GM04503 (cell line): ENCODE measurements around the gene CNTN4.

Source experiments
- DNase-seq: peaks from one replicate; pipeline ENCODE4 v3.0.0-alpha.2; 2012; ENCODE audit warnings: low read depth

Gene CNTN4

DNA sequence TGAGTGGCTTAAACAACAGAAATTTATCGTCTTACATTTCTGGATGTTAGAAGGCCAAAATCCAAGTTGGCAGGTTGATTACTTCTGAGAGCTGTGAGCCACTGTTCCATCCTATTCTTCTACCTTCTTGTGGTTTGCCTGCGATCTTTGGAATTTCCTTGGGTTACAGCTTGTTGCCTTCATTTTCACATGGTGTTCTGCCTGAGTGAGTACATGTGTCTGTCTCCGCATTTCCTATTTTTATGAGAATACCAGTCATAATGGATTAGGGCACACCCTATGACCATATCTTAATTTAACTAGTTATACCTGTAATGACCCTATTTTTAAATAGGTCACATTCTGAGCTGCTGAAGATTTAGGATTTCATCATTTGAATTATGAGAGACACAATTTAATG, 294.3 kb downstream of the CNTN4 start:
- no peak for DNase-seq

DNA sequence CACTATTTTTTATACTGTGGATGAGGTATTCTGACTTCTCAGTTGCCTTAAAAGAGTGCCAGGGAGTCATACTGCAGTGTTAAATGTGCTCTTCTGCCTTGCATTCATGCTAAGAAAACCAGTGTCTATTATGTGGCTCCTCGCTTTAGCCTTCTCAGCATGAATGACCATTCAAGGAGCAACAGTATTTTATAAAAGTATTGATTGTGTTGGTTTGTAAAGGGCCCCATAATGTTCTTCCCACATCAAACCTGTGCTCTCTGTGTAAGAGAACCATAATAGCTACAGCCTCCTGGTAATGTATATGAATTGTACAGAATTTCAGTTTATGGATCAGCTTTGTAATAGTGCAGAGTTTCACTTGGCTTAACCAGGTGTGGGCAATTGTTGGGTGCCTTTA, 316.4 kb downstream of the CNTN4 start:
- no peak for DNase-seq

DNA sequence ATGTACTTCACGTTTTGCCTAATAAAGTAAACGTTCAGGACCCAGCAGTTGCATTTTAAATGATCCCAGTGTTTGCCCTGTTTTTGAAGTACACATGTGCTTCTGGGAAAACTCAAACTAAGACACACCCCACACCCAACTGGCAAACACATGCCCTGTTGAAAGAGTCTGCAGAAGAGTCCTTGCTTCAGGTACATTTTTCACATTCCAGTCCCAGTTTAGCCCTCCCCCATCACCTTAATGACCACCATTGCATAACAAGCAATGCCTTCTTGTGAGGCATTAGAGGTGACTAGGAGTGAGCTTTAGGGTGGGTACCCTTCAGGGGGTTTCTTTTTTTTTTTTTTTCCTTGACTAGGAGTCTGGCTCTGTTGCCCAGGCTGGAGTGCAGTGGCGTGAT, 322.3 kb downstream of the CNTN4 start:
- DNase-seq = no peak

DNA sequence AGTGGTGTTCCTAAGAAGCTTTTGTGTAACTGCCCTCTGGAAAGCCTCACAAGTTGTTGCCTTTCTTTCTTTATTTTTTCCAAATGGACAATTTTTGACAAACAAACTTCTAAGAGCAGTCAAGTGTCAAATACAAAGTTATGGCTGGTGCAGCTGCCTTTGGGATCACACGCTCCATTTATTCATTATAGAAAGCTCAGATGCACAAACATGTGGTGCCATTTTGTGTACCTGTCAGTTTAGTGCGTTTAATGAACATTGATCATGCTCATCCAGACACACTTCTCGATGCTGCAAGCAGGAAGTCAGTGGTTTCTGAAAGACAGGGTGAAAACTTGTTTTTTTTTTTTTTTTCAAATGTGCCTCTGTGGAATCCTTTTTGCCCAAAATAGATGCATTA, 324.5 kb downstream of the CNTN4 start:
- DNase-seq = no peak

DNA sequence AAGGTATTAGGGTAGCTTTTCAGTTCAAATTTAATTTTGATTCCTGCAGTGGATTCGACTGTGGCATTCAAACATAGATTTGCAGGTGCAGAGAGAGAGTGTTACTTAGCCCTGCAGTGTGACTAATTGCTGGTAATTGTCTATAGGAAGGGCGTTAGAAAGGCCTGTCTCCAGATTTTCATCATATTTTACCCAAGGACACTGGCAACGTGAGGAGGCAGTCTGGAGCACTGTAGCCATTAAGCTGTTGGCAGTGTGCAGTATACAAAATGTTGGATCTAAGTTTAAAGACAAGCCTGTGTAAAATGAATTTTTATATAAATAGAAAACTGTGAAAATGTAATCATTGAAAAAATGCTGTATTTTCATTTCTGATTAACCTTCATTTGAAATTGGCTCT, 342.9 kb downstream of the CNTN4 start:
- DNase-seq = no peak

DNA sequence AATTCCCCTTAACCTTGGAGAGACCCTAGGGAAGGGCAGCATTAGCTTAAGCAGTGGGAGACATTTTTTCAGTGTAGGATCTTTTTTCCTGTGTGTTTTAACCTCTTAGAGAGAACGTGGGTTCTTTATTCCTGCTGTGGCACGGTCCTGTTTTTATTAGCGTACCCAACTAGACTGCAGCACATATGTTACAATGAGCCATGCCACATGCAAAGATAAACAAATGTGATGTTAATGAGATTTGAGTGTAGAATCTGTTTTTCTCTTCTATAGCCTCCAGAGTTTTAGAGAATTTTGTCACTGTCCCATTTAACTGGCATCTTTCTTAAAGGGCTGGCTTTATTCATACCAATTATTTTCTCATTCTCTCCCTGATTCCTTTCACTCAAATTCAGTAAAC, 347.5 kb downstream of the CNTN4 start:
- DNase-seq = no peak

DNA sequence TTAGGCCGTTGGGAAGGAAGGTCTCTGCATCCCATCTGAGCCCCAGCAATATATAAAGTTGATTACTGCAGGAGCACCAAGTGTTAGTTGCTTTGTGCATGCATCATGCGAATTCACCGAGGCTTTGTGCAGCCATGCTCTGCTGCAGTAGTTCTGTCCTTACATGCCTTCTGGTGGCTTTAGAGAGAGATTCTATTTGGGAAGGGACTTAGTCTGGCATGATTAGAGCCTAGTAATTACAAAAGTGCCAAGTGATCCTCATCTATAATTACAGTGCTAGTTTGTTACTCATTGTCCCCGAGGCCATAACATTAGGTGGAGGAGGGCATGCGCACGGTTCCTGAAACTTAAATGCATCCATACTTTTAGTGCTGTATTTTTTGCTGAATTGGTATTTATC, 353.6 kb downstream of the CNTN4 start:
- no peak for DNase-seq

DNA sequence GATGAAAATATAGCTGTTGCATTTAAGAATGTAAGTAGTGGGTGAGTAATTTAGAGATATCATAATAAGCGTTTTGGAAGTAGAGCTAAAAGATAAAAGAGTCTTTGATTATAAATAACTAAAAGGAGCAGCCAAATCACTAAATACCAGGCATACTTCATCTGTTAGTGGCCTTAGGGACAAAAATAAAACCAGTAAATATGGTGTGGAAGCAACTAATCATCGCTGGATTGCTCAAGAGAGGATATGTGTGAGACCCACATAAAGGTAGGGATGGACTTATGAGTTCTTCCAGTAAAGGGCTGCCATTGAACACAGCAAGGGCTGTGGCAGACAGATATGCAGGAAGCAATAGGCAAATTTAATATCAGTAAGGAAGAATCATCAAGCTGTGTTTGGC, 356.2 kb downstream of the CNTN4 start:
- DNase-seq = no peak

DNA sequence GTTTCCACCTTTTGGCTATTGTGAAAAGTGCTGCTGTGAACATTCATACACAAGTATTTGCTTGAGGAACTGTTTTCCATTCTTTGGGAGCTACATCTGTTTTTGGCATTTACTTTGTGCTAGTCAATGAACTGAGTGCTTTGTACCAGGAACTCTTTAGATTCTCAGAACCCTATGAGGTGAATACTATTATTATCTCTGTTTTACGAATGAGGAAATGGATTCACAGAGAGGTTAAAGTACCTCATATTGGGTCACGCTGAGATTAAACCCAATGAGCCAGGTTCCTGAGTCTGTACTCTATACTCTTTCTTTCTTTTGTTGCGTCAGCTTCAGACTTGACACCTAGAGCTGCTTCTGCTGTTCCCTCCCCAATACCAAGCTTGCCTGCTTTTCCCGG, 358.1 kb downstream of the CNTN4 start:
- no peak for DNase-seq

DNA sequence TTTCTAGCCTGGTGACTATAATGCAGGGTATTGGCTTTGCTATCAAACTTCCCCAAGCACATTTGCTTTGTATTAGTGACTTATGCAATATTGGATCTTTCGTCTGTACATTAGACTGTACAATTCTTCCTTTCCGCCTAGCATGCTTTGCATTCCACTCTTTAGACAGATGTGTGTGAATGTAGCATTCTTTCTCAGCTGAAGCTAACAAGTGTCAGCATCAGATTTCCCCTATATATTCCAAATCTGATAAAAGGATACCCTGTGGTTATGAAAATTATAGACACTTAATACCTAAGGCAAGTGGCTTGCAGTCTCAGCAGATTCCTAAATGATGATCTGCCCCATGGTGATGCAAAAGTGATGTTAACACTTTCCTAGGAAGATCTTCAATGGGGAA, 360.1 kb downstream of the CNTN4 start:
- no peak for DNase-seq

DNA sequence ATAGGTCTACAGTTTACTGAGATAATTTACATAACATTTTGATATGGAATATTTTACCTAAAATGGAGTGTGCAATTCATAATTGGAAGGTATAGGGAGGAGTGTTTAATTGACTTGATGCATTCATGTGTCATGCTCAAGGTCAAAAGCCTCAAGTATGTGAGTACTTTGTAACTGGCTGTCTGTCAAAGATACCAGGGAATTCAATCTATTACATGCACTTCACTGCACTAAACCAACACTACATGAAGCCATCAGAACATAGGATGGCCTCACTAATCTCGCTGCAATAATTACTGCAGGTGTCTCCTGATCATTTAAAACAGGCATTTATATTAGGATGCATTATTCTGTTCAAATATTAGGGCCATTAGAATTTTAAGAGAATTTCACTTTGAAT, 367.2 kb downstream of the CNTN4 start:
- no peak for DNase-seq

DNA sequence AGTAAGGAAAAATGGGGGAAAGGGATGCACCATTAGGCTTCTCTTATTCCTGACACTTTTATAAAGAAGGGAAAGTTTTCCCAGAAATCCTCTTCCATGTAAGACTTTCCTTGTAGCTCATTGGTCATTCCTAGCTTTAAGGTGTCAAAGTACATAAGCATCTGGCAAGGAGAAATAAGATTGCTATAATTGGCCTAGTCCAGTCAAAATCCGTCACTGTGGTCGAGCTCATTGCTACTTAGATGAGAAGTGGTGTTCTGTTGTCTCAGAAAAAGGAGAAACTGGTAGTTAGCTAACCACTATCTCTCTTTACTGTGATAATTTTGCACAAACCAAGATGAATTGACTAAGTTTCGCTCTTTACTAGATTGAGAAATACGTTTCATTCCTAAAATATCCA, 370.1 kb downstream of the CNTN4 start:
- no peak for DNase-seq

DNA sequence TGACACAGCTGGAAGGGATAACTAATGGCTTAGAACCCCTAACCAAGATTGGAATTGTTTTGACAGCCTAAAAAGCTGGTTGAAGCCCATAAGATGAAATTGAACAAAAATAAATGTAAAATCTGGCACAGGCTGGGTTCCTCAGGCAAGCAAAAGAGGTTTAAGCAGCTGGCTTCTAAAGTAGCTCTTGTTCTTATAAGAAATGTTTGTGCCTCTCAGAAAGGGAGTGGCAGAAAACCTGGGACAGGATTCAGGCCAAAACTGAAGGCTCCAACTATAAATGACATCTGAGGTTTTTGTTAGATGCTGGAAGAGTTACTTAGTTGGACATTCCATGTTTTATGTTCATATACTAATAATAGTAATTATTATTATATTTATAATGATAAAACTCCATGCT, 378.3 kb downstream of the CNTN4 start:
- DNase-seq = no peak

DNA sequence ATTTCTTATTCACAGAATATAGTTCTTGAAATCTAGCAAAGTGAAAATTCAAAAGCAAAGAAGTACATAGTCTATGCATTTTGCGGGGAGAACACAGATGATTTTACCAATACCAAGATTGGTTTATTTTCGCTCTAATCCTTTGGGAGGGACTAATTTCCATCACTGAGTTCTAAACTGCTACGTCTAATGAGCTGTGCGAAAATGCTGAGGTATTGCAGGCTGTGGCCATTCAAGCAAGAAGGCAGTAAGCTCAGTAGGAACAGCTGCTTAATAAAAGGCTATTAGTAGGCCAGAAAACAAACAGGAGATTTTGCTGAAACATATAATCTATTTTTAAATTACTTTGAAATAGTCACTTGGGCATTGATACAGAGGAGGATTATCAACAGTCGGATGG, 379.0 kb downstream of the CNTN4 start:
- no peak for DNase-seq

DNA sequence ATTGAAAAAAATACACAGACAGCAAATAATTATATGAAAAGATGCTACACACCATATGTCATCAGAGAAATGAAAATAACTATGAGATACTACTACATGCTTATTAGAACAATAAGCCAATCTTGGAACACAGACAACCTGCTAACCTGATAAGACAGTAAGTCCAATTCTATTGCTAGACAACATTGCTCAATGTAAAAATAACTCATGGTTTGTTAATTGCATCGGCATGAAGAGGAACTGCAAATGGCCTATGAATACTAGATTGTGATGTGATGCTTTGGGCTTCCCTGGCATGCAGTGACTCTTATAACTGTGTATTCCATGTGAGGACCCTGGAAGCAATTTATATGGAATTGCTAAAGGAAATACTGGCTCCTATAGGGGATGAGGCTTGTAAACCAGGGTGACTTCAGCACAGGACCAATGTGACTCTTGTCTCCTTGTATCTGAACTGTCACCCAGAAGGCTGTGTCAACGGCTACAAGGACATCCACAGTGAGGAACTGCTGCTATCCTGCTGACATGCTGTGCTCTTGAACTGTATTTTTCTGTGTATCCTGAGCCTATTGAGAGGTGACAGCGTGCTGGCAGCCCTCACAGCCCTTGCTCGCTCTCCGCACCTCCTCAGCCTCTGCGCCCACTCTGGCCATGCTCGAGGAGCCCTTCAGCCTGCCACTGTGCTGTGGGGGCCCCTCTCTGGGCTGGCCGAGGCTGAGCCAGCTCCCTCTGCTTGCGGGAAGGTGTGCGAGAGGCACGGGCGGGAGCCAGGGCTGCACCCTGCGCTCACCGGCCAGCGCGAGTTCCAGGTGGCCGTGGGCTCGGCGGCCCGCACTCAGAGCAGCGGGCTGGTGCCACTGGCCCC, 385.7 kb downstream of the CNTN4 start:
- DNase-seq = no peak

DNA sequence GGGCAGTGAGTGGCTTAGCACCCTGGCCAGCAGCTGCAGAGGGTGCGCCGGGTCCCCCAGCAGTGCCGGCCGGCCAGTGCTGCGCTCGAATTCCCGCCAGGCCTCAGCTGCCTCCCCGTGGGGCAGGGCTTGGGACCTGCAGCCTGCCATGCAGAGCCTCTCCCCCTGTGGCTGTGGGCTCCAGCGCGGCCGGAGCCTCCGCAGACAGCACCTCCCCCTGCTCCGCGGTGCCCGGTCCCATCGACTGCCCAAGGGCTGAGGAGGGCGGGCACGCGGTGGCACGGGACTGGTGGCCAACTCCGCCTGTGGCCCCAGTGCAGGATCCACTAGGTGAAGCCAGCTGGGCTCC, 386.3 kb downstream of the CNTN4 start:
- no peak for DNase-seq

DNA sequence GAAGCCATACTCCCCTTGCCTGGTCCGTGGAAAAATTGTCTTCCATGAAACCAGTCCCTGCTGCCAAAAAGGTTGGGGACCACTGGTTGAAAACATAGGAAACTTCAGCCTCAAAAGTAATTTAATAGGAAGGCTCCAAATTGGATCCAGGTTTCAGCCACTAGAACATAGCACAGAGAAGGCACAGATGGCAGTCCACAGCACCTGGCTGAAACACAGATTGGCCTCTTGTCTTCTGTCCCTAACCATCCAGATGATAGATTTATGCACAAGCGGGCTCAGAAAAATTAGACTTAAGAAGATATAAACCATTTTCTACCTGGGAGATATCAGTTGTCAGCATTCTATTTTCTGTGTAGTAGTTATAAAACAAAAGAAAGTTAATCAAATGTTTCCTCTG, 397.1 kb downstream of the CNTN4 start:
- no peak for DNase-seq

DNA sequence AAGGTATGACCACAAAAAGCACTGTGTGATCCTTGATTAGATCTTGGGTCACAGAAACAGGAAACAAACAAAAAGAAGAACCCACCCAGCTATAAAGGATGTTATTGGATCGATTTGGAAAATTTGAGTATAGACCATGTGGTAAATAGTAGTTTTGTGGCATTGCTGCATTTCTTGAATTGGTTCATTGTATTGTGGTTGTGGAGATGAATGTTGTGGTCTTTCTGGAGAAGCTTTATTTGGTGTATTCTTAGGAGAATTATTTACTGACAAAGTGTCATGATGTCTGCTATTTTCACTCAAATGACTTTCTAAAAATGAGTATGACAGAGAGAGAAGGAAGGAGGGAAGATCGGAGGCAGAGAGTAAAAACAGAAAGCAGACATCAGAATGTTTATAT, 406.2 kb downstream of the CNTN4 start:
- DNase-seq = no peak

DNA sequence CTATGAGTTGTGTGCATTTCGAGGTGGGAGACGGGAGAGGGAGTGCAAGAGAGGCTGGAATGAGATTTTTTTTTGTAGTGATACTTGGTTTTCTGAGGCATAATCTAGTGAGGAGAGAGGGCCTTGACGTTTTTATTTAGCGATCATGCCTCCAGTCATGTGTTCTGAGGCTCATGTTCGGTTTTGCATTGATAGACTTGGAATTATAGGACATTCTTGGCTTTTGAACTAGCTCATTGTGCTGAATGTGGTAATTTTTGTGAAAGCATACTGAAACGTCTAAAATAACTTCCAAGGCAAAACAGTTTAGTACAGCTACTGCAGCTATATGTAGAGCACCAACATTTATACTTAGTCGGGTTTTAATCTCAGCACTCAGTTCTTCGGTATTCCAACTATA, 408.1 kb downstream of the CNTN4 start:
- no peak for DNase-seq

DNA sequence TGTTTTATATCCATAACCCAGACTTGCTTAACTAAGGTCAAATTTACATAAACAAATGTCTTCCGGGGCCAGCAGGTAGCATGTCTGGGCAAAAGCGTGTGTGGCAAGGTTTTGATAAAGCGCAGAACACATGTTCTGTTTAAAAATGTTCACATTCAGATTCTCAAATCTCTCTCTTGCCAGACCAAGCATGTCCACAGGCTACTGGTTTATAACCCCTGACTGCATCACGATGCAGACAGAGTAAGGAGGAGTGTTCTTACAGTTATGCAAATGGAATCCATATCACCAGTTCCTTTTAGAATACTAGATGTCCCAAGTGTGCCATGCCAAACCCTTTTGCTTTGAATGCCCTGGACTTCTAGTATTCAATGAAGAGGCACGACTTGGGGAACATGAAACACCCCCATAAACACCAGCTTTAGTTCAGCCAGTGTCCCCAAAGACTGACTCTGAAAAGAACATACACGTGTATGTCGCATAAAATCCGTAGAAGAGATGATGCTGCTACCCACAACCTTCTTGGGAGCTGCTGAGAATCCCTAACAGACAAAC, 412.0 kb downstream of the CNTN4 start:
- DNase-seq = no peak

DNA sequence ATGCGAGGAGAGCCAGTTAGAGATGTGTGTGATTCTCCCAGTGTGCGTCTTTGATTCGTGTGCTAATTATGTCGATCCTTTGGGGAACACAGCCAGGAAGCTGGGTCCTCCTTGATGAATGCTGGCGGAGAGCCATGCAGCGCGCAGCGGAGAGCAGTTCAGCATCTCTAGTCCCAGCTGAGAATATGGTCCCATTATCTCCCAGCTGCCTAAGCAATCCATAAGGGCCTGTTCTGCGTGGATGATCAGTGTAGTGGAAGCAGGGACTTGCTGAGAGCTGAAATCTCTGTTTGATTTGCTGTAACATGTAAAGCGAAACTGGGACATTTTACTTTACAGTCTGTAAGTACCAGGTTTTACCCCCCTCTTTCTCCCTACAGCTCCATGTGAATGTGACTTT, 412.7 kb downstream of the CNTN4 start:
- no peak for DNase-seq

DNA sequence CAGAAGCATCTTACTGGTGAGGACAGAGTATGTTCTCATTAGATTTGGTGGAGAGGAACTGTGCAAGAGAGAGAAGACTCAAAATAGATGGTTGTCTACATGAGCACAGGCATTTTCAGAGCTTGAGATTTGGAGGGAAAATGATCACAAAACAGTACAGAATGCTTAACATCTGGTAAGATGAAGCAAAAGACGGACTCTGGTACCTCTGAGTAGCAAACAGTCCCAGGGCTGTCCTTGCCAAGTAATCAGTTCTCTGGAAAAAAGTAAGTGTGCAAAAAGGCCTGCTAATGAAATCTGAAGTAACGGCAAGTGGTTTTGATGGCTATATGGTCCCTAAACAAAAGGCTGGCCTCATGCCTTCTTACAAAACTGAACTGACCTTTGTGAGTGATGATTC, 414.2 kb downstream of the CNTN4 start:
- no peak for DNase-seq

DNA sequence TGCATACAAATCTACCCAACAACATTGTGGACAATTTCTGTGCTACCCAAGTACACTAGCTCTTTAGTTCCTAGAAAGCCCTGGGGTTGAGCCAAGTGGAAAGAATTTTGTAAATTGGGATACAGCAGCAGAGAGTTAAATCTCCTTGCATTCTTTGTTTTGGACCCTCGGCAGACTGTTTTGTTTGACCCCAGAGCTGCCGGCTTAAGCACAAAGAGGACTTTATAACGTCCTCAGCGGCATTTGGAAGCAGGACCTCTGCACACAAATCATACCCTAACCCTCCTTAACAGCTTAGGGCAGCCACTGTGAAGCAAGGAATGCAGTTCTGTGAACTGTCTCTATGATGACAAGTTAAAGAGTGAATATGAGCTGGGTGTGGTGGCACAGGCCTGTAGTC, 415.3 kb downstream of the CNTN4 start:
- no peak for DNase-seq

DNA sequence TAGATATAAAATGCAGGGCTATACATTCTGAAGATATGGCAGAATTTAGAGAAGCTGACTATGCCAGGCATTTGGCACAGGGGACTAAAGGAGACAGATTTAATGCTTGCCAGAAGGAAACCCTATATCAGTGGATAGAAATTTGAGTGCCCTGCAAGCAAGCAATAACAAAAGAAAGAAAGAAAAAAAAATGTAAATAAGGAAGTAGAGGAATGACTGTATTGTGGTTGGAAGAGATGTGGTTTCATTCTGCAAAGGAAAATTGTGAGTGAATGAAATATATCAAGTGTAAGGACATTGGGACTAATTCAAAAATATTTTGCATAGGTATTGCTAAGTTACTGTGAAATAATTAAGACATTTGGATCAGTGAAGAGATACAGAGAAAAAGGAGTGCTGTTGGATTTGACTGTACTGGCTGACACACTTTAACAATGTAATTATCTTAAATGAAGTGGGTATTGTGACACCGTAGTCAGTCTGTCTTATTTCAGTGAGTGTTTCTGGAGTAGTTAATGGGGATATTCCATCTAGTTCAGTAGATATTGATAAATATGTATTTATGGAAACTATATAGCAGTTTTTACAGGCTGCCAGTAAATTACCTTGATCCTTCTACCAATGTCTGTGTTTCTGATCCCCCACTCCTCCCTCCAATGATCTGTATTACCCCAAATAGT, 418.2 kb downstream of the CNTN4 start:
- DNase-seq = no peak
